Mucosa of gallbladder (tissue), 1 donor: ENCODE results near the gene OXTR. TPM values are rescaled to one million over a fixed set of nuclear protein-coding genes. Genes with fewer than 3 reads are reported as not detected.

Experiments used
- DNase-seq: peaks from one replicate; pipeline ENCODE4 v3.0.0-alpha.2; 2020; ENCODE audit warnings: low spot score
- total RNA-seq: library from RNA; stranded (reverse); gene quantifications from one replicate; pipeline ENCODE4 v1.2.1, GENCODE V29; 2021
- donor health status: DM: no; HTN: no; CAD: no.

The OXTR gene
- total RNA-seq, 1 donor from 2014 or later: 6.0 TPM

DNA sequence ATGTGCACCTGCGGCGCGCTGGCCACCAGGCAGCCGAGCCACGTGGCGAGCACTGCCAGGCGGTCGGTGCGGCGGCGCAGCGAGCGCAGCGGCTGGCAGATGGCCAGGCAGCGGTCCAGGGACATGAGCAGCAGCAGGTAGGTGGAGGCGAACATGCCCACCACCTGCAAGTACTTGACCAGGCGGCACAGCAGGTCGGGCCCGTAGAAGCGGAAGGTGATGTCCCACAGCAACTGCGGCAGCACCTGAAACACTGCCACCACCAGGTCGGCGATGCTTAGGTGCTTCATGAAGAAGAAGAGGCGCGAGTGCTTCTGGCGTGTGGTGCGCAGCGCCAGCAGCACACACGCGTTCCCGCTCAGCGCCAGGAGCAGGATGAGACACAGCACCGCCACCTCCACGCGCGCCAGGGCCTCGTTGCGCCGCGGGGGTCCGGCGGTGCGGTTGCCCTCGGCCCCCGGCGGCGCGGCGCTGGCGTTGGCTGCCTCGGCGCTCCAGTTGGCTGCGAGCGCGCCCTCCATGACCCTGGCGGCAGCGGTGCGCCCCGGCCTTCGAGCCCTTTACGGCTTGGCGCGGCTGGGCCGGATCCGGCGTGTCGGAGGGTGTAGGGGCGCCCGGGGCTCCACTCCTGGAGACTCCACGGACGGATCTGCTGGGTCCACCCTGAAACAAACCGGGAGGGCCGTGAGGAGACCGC is 1.6 kb downstream of the OXTR start:
- no peak for DNase-seq

DNA sequence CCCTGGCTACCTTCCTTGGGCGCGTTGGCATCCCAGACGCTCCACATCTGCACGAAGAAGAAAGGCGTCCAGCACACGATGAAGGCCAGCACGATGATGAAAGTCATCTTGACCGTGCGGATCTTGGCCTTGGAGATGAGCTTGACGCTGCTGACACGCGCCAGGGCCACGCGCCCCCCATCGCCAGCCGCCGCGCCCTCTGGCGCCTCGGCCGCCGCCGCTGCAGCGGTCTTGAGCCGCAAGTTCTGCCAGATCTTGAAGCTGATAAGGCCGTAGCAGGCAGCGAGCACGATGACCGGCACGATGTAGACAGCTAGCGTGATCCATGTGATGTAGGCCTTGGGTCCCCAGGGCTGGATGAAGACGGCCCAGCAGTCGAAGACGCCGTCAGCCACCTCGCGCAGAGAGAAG is 2.2 kb downstream of the OXTR start:
- no peak for DNase-seq

DNA sequence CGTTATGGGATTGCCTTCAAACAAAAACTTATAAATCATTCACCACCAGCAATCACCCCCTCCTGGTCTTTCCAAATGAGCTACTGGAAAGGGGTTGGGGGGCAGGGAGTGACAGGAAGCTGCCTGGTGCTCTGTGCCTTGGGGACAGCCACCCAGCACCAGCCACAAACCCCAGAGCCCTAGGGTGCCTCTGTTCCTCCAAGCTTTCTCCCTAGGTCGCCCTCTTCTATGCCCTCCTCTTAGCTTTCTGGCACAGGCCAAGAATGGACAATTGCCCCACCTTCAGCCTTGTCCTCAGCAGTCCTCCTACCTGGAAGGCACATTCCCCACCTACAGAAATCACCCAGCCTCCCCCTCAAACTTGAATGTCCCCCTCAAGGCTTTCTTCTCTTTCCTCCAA is 3.3 kb downstream of the OXTR start:
- DNase-seq: no peak

DNA sequence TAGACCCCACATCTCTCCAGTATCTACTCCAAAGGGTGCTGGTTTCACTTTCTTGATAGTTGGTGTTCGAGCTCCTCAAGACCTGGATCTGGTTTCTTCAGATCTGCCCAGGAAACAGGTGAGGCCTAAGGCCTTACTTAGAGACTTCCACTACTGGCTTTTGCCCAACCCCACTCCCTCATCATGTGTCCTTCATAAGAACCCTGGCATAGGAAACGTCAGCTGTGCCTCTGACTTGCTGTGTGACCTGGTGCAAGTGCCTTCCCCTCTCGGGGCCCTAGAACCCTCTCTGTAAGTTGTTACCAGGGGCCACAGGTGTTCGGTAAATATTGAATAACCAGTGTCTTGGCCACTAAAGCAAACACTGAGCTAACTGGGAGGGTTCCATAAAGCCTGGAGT is 3.9 kb downstream of the OXTR start:
- DNase-seq: no peak

DNA sequence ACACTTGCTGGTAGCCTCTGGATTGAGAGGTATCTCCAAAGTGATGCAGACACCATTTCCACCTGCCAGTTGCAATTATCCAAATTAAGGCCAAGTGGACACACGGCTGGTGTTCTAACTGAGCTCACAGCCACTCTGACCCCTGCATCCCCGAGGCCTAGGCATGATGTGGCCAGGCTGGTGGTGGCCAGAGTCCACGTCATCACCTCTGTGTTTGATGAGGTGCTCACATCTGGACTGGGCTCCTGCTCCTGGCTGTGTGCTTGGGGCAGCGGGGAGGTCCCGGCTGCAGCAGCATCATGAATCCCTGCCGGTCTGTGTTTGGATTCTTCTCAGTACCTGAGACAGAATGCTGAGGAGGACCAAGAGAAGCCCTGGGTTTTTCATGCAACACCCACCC is 4.9 kb downstream of the OXTR start:
- DNase-seq: no peak

DNA sequence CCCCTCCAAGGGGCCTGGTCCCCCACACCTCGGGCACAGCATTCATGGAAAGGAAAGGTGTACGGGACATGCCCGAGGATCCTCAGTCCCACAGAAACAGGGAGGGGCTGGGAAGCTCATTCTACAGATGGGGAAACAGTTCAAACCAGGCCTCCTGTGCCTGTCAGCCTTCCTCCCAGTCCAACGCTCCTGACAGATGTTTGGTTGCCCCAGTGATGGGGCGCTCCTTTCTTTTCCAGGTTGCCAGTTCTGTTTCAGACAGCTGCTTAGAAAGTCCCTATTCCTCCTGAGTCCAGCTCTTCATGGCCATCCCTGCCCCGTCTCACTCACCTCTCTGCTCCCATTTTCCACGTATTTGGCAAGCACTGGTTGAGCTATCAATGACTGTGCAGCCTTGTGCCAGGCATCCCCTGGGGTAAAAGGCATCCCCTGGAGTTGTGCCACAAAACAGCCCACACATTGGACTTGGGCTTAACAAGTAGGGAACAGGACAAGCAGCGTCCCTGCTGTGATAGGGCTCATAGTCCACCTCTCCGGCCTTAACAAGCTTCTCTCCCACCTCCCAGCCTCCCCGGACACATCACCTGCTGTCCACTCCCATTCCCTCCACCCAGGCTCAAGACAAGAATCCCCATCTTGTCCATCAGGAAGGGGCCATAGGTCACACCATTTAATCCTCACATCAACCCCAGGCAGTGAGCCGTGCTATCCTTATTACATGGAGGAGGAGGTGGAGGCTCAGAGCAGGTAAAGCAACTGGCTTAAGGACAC is 6.6 kb downstream of the OXTR start:
- no peak for DNase-seq

DNA sequence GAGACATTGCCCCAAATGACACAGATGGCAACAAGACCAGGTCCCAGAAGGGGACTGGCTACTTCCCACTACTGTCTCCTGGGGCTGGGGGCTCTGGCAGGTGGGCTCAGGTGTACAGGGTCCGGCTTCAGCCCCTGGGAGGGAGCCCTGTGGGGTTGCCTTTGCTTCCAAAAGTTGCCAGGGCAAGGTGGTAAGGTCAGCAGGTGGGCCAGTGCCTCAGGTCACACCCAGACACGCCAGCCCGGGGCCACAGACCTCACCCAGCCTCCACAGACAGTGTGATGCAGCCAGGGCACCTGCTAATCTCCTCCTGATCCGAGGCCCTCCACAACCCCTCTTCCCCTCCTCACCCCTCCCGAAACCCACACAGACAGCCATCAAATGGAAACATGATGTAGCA is 7.5 kb downstream of the OXTR start:
- no peak for DNase-seq

DNA sequence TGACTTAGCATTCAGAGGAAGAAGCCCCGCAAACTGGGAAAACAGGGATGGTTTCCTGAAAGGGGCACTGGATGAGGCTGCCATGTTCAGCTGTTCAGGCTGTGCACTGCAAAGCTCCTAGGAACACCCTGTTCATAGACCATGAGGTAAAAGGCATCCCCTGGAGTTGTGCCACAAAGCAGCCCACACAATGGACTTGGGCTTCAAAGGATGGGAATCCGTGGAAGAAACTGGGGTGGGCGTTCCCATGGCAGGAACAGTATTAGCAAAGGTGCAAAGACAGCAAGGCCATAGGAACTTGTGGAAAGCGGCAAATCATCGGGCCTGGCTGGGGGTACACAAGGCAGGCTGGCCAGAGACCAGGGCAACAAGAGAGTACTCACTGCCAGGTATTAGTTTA is 8.9 kb downstream of the OXTR start:
- no peak for DNase-seq

DNA sequence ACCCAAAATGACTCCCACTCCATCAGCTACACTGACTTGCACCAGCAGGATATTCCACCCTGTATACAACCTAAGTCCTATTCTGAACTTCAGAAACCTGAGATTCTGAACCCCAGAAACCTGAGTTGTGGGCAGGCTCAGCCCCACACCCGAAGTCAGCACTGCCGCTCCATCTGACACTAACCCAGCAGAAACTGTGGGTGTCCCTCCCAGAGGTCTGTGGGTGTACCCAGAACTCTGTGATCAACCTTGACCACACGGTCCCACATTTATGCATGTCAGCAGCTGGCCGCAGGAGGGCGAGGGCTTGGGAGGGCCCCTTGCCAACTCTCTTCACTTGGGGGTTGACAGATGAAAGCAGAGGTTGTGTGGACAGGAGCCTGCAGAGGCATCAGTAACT is 9.3 kb downstream of the OXTR start:
- DNase-seq: no peak

DNA sequence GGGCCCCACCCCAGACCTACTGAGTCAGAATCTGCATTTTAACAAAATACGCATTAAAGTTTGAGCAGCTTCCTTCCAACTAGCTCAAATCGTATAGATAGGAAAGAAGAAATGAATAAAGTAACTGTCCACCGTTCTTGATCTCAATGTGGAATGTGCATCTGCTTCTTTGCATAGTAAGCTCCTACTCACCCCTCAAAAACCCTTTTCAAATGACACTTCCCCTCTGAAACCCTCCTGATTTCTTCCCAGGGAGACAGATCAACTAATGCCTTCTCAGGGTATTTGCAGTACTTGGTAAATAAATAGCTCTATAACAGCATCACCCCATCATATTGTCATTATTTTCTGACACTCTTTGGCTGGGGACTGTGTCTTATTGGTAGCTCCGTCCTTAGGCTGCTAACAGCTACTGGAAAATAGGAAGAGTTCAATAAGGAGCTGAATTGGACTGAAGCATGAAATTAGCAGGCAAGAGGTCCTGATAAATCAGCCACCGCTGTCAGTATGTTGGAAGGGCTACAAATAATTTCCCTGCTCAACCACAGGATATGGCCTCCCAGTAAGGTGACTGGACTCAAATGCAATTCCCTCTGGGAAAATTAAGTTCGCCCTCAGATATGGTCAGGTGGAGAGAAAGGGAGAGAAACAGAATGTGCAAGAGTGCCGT is 10.2 kb downstream of the OXTR start:
- DNase-seq: no peak

DNA sequence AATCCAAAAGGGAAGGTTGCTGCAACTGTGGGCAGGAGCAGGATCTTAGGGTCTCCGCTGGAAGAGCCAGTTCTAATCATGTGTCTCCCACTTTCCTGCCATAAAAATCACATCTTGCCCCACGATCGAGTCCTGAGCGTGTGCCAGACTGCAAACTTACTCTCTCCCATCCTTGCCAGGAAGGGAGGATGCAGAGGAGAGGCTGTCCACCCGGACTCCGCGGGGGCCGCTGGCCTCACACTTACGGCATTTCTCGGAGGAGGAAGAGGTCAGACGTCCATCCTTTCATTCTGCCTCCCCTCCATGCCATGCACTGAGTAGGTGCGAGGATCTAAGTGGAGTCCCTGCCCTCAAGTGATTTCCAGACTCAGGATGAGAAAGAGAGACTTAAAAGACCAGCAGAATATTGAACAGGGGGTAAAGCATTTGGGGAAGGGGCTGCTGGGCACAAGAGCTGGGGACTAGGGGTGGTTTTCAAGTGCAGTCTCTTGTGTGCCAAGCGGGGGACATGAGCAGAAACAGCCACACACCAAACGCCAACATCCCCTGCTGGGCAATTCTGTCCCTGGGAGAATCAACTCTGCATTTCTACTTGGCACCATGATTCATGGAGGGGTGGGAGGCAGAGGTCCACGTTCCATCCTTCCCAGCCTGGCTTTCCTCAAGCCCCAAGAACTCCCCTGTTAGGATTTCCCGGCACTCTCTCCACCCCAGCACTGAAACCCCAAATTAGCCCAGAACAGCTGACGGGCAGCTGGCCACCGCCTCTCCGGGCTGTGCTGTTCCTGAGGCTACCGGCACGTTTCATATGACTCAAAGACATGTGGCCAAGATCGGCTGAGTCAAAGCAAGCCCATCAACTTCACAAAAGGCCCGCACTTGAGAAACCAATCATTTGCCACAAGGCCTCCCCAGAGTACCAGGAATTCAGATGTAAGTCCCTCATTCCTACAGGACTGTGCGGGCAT is 11.6 kb downstream of the OXTR start:
- no peak for DNase-seq

DNA sequence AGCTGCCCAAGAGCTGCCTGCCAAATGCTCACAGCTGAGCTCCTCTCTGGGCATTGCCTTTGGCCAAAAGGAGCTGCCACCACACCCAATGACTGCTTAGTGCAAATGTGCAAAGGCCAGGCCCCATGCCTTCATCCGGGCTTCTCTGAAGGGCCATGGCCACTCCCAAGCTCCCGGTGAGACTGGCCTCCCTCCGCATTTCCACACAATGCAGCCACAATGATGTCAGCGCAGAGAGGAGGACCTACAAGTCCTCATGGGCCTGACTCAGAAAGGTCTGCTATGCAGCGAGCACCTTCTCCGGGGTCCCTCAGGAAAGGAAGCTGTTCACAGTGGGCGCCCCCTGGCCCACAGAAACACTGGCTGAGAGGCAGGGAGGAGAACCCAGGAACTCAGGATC is 12.7 kb downstream of the OXTR start:
- DNase-seq: no peak

DNA sequence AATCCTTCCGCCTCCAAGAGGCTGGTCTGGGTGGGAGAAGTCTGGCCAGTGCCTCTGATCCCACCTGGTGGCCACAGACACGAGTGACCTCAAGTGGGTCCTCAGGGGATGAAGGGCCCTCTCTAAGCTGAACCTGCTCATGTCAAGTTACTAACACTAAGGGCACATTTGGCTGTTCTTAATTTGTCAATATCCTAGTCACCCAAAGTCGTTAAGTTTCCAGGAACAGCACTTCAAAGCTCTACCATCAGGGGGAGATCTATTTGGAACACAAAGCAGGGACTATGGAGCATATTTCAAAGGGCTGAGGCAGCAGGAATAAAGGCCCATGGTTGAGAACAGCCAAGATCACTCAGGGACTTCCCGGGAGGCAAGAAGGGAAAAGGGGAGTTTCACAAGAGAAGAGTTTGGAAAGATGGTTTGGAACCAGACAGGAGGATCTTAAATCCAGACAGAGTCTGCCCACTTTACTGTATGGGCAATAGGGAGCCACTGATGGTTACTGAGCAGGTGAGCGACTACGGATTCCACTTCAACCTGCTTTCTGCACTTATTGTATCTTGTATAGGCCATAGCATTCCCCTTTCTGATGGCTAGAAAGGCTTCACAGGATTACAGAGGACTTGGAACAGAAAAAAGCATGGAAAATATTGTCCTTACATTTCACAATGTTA is 13.7 kb downstream of the OXTR start:
- DNase-seq: no peak

DNA sequence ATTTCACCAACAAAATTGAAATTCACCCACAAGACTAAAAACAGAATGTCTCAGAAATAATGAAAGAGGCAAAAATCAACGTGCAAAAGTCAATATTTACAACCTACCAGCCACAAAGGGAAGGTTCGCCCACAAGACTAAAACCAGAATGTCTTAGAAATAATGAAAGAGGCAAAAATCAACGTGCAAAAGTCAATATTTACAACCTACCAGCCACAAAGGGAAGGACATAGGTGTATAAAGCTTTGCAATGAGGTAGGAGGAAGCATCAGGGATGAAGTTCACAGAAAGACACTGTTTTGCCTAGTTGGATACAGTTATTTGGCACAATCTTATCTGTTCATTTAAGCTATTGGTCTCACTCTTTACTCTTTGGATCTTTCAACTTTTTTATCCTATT is 14.3 kb downstream of the OXTR start:
- no peak for DNase-seq

DNA sequence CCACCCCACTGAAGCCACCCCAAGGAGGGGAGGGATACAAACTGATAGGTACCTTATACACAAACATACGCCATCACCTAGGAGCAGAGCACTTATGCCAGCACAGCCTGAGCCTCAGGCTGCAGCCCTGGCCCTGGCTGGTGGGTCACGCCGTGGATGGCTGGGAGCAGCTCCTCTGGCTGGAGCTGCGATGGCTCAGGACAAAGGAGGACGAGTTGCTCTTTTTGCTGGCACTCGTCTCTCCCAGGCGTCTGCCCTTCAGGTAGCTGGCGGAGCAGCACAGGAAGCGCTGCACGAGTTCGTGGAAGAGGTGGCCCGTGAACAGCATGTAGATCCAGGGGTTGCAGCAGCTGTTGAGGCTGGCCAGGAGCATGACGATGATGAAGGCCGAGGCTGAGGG is 16.6 kb downstream of the OXTR start:
- no peak for DNase-seq

DNA sequence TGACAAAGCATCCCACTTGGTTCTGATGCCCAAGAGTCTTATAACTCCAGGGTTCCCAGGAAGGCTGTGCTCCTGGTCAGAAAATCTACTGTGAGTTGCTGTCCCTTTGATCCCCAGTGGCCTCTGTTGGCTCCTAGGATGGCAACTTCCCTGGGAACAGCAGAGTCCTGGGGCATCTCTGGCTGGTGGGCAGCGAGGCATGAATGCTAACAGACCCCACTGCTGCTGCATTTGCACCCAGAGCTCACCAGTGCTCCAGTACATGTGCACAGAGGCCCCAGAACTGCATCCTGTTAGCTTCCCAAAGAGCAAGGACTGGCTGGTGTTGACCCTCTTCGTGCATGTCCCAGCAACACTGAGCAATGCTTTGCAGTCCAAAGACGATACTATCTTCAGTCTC is 20.1 kb downstream of the OXTR start:
- DNase-seq: no peak

DNA sequence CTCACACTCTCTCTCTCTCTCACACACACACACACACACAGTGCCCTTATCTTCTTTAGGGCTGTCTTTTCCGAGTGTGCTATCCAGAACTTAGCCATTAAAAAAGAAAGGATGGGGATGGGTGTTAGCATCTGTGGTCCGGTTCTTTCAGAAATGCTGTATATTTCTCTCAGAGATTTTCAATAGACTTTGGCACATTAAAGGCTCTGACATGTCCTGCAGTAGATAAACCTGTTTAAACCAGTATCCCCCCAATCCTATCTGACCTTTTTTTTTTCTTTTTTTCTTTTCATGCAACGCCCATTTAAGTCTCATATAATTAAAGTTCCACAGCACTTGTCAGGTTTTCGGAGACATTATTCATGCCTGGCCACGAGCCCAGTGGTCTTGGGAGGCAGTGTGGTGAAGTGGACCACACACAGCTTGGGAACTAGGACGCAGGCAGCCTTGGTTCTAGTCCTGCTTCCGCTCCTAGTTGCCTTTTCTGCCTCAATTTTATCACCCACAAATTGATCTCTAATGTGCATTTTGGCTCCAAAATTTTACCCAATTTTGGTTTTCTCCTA is 22.6 kb downstream of the OXTR start:
- no peak for DNase-seq

DNA sequence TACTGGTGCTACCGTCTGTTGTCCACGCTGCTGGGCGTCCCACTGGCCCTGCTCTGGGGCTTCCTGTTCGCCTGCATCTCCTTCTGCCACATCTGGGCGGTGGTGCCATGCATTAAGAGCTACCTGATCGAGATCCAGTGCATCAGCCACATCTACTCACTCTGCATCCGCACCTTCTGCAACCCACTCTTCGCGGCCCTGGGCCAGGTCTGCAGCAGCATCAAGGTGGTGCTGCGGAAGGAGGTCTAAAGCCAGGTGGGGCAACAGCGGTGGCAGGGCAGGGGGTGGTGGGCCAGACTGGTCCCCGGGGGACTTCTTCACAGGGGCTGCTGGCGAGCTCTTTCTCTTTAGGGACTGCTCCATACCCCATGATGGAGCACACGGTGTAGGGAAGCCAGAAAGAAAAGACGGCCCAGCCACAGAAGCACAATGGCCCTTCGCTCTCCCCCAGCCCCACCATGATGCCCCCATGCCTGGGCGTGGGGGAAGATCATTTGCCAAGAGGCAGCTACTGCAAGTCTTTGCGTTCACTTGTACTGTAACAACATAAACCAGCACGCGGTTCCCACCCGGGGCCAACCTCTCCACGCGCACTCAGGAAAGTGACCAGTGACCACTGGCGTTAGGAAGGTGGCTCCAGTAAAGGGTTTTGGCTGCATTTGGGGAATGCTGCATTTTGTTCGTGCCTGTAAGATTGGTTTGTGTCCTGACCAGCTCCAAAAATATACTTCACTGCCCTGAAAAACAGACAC is 23.6 kb downstream of the OXTR start:
- no peak for DNase-seq

DNA sequence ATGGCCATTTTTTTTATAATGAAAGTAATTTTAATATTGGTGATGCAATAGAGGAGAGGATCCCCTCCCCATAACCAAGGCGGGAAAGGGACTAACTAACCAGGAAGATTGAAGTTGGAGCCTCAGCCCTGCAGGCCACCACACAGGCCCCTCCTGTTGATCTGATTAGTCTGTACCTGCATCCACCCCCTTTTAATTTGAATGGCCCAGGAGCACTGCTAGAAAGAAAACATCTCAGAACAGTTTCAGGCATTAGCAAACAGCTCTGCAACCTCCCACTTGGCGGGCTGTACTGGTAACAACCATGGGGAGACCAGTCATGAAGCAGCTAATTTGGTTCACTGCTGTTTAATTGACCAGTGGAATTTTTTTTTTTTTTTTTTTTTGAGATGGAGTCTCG is 25.5 kb downstream of the OXTR start:
- no peak for DNase-seq

DNA sequence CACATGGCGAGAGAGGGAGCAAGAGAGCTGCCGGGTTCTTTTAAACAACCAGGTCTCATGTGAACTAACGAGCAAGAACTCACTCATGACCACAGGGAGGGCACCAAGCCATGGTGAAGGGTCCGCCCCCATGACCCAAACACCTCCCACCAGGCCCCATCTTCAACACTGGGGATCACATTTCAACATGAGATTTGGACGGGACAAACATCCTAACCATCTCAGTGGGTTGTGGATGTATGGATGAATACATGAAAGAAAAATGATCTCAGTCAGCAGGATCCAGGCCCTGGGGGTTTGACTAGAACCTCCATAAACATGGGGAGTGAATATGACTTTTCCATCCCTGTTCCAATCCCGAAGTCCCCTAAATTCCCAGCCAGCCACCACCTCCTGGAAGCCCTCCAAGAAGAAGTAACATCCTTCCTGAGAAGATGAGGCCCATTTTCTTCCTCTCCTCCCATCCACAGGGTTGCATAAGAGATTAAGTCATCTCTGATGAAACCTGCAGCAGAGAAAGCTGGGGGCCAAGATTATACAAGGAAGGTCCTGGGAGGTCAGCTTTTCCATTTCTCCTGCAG is 26.3 kb downstream of the OXTR start:
- no peak for DNase-seq
